Kidney (tissue), 14 donors: ENCODE data around the gene C7orf33. TPM values are rescaled to one million over a fixed set of nuclear protein-coding genes. Genes with fewer than 3 reads are reported as not detected.
"Not testable (repeated sequence)": the region's sequence is repeated elsewhere in the genome, so short reads cannot be mapped to it uniquely, and the experiment has no call there.

Source experiments
- DNase-seq, 5 donors: peaks; one replicate each; pipeline ENCODE4 v3.0.0-alpha.2; 2013 to 2020
- FAIRE-seq: peaks from 2 replicates; lab custom pipeline; 2012; peaks lifted over from hg19 to GRCh38; lab: Jason Lieb, UNC
- H3K27ac ChIP-seq, 2 donors: one replicate each; pipeline ENCODE4 v1.7.0; 2013; ENCODE audit warnings: low read depth in 2 of 2, low read length in 2 of 2, inconsistent platforms in 1 of 2
- H3K27me3 ChIP-seq: one replicate; pipeline ENCODE4 v1.7.1; 2013; ENCODE audit warnings: low read length, inconsistent platforms; ENCODE audit not compliant: control insufficient read depth, insufficient read depth
- H3K36me3 ChIP-seq, 3 donors: one replicate each; pipeline versions ENCODE4 v1.7.0 to v1.7.1; 2013; ENCODE audit warnings: low read length in 3 of 3, control low read depth in 1 of 3, inconsistent platforms in 1 of 3; ENCODE audit not compliant: insufficient read depth in 3 of 3, control insufficient read depth in 2 of 3
- H3K4me1 ChIP-seq, 3 donors: one replicate each; pipeline versions ENCODE4 v1.7.0 to v1.7.1; 2013; ENCODE audit warnings: low read length in 3 of 3, inconsistent platforms in 1 of 3, low read depth in 1 of 3; ENCODE audit not compliant: control insufficient read depth in 2 of 3, insufficient read depth in 2 of 3
- H3K4me3 ChIP-seq, 3 donors: one replicate each; pipeline versions ENCODE4 v1.7.0 to v1.8.1; 2013; ENCODE audit warnings: low read length in 3 of 3, control low read depth in 1 of 3, inconsistent platforms in 1 of 3
- H3K9ac ChIP-seq, 3 donors: one replicate each; pipeline versions ENCODE4 v1.7.0 to v1.7.1; 2013; ENCODE audit warnings: low read length in 3 of 3, control low read depth in 1 of 3, inconsistent platforms in 1 of 3
- H3K9me3 ChIP-seq, 3 donors: one replicate each; pipeline versions ENCODE4 v1.7.0 to v1.7.1; 2013; ENCODE audit warnings: low read length in 3 of 3, control low read depth in 1 of 3, inconsistent platforms in 1 of 3; ENCODE audit not compliant: control insufficient read depth in 2 of 3, insufficient read depth in 1 of 3
- CTCF ChIP-seq: IDR thresholded peaks from 3 replicates; pipeline ENCODE4 v1.5.1; 2012; ENCODE audit warnings: mild to moderate bottlenecking, moderate library complexity, borderline replicate concordance; ENCODE audit not compliant: insufficient read depth; ENCODE audit errors: extremely low read depth
- intact Hi-C: fragments of 100-400 bp; cut with DNase I; formaldehyde crosslinking; loops from one replicate; pipeline ENCODE4 v1.11.1; 2022
- polyA plus RNA-seq: library from polyadenylated mRNA; stranded (reverse); fragments of 350-450 nt; fragmentation: Illumina TruSeq; extraction: RNeasy Lipid Tissue Mini Kit (QIAGEN cat#74804); gene quantifications from one replicate; pipeline ENCODE4 v1.2.3, GENCODE V29; 2014; ENCODE audit warnings: low read depth, low replicate concordance; ENCODE audit not compliant: insufficient read depth
- total RNA-seq: library from RNA; stranded (reverse); fragmentation: NEBNext Ultra II Directional; extraction: Animal tissue kit (Norgen Biotek cat#: 25700); gene quantifications from one replicate; pipeline ENCODE4 v1.2.1, GENCODE V29; 2021
- donor health status: control.
- donor health status: control.
- donor health status: control.
- donor health status: control.
- donor health status: control.
- donor health status: DM: yes; HTN: yes; CAD: no.
- donor health status: Normal renal cell carcinoma (clear cell type).

The C7orf33 gene
- total and polyA plus RNA-seq, 2 donors from 2014 or later: not detected

- intact Hi-C loops: no loop called here
- H3K9me3 ChIP-seq: no peaks in the 10 kb centered on the region
- no peak overlapping the region for H3K9ac ChIP-seq
- no peak for TF ChIP-seq CTCF
- H3K36me3 ChIP-seq: no peaks in the 10 kb centered on the region
- no peaks in the 10 kb centered on the region for H3K27me3 ChIP-seq
- DNase-seq (no peak), FAIRE-seq (no peak)
- H3K4me3 ChIP-seq: no peak overlapping the region
- no peaks in the 10 kb centered on the region for H3K4me1 ChIP-seq
- H3K27ac ChIP-seq: no peak overlapping the region
These were observed 18.5 kb upstream of the C7orf33 start for GRCh38 chr7:148572067-148572522.

- H3K27me3 ChIP-seq, H3K27ac ChIP-seq, FAIRE-seq, H3K4me1 ChIP-seq, H3K4me3 ChIP-seq, H3K9ac ChIP-seq, H3K36me3 ChIP-seq, intact Hi-C loops, DNase-seq, H3K9me3 ChIP-seq: not testable (repeated sequence)
These were observed 17.0 kb upstream of the C7orf33 start for GRCh38 chr7:148573581-148573980.

- Histone ChIP-seq H3K36me3 (no peaks in the 10 kb centered on the region), H3K4me1 (no peaks in the 10 kb centered on the region), H3K4me3 (no peak overlapping the region), H3K9ac (no peak overlapping the region), H3K27ac (no peak overlapping the region), H3K9me3 (no peaks in the 10 kb centered on the region), H3K27me3 (no peaks in the 10 kb centered on the region)
- intact Hi-C loops: loop anchor here (5.0 kb wide), 1 partner anchor 391 kb away; no protein-coding TSS in a partner anchor
- peak; percentile 79 for TF ChIP-seq CTCF
- DNase-seq: peak; percentile 58 to 78 (median 66)
- FAIRE-seq: no peak
These were observed 14.7 kb upstream of the C7orf33 start for GRCh38 chr7:148575640-148576411.

GRCh38 chr7:148579366-148579765 is 11.2 kb upstream of the C7orf33 start:
- no peak for FAIRE-seq
- Histone ChIP-seq H3K27me3 (no peaks in the 10 kb centered on the region), H3K36me3 (no peaks in the 10 kb centered on the region), H3K4me3 (no peak overlapping the region), H3K9ac (no peak overlapping the region), H3K27ac (no peak overlapping the region), H3K9me3 (no peaks in the 10 kb centered on the region), H3K4me1 (no peaks in the 10 kb centered on the region)
- no peak for TF ChIP-seq CTCF
- no peak for DNase-seq
- intact Hi-C loops: loop anchor here (5.0 kb wide), 1 partner anchor 388 kb away; no protein-coding TSS in a partner anchor
